WERI-Rb-1 (cell line): ENCODE data around the gene BLOC1S3.
A peak's percentile ranks its signal among the peaks of the same experiment; 100 is the strongest.

Experiments
- DNase-seq: peaks from one replicate; pipeline ENCODE4 v3.0.0-alpha.2; 2020
- H3K27ac ChIP-seq: fragments of 250-450 bp; sonication (Bioruptor Pico); 2 replicates; pipeline ENCODE4 v1.5.1; 2020; ENCODE audit warnings: mild to moderate bottlenecking, moderate library complexity
- H3K27me3 ChIP-seq: fragments of 250-450 bp; sonication (Bioruptor Pico); 2 replicates; pipeline ENCODE4 v1.5.1; 2021; ENCODE audit warnings: mild to moderate bottlenecking, low read depth, moderate library complexity; ENCODE audit not compliant: insufficient read depth, severe bottlenecking
- H3K36me3 ChIP-seq: fragments of 250-450 bp; sonication (Bioruptor Pico); 2 replicates; pipeline ENCODE4 v1.5.1; 2020; ENCODE audit warnings: mild to moderate bottlenecking, moderate library complexity
- H3K4me3 ChIP-seq: 2 replicates; pipeline ENCODE4 v1.5.1; 2011; ENCODE audit warnings: low read depth, mild to moderate bottlenecking, control low read depth, low read length
- H3K9me3 ChIP-seq: fragments of 250-450 bp; sonication (Bioruptor Pico); 2 replicates; pipeline ENCODE4 v1.5.1; 2021; ENCODE audit warnings: mild to moderate bottlenecking, moderate library complexity; ENCODE audit not compliant: severe bottlenecking
- CTCF ChIP-seq: IDR thresholded peaks from 2 replicates; pipeline ENCODE4 v1.5.1; 2011; ENCODE audit warnings: low read depth, mild to moderate bottlenecking, control low read depth, inconsistent platforms, low read length

BLOC1S3 gene

GRCh38 chr19:45172611-45173208, 5.9 kb upstream of the BLOC1S3 start:
- Histone ChIP-seq H3K27me3 (no peaks in the 10 kb centered on the region), H3K27ac (no peak overlapping the region), H3K9me3 (no peaks in the 10 kb centered on the region), H3K4me3 (no peak overlapping the region), H3K36me3 (no peaks in the 10 kb centered on the region)
- no peak for TF ChIP-seq CTCF
- DNase-seq = no peak

GRCh38 chr19:45173816-45174215, 4.8 kb upstream of the BLOC1S3 start:
- Histone ChIP-seq H3K27me3 (no peaks in the 10 kb centered on the region), H3K9me3 (no peaks in the 10 kb centered on the region), H3K27ac (no peak overlapping the region), H3K4me3 (no peak overlapping the region), H3K36me3 (no peaks in the 10 kb centered on the region)
- DNase-seq = no peak
- TF ChIP-seq CTCF = no peak

- no peaks in the 10 kb centered on the region for H3K9me3 ChIP-seq
- DNase-seq = no peak
- no peak for TF ChIP-seq CTCF
- no peak overlapping the region for H3K4me3 ChIP-seq
- H3K36me3 ChIP-seq = no peaks in the 10 kb centered on the region
- no peaks in the 10 kb centered on the region for H3K27me3 ChIP-seq
- no peak overlapping the region for H3K27ac ChIP-seq
Measured at GRCh38 chr19:45175515-45176345, 2.9 kb upstream of the BLOC1S3 start.

GRCh38 chr19:45177817-45178261, 745 bp upstream of the BLOC1S3 start, which contains the start of gene TRAPPC6A:
TSS of gene TRAPPC6A (minus strand) at chr19:45178237. CDS start at chr19:45178218, 19 bp downstream.
- Histone ChIP-seq H3K36me3 (no peaks in the 10 kb centered on the region), H3K4me3 (peak within 1 kb of the TSS; percentile 96), H3K9me3 (no peaks in the 10 kb centered on the region), H3K27me3 (no peaks in the 10 kb centered on the region), H3K27ac (peak within 1 kb of the TSS; percentile 77)
- DNase-seq = no peak
- TF ChIP-seq CTCF = no peak

- Histone ChIP-seq H3K36me3 (no peaks in the 10 kb centered on the region), H3K27ac (peak overlapping the region; percentile 77), H3K4me3 (peak overlapping the region; percentile 96), H3K27me3 (no peaks in the 10 kb centered on the region), H3K9me3 (no peaks in the 10 kb centered on the region)
- DNase-seq = no peak
- no peak for TF ChIP-seq CTCF
Measured at GRCh38 chr19:45179072-45179891, 698 bp downstream of the BLOC1S3 start.
